MCF 10A (cell line): ENCODE data around the gene TMC8. TPM values are rescaled to one million over a fixed set of nuclear protein-coding genes. Genes with fewer than 3 reads are reported as not detected.

Experiments used
- BruUV-seq: library from RNA; stranded (reverse); fragments of 400-500 nt; replicated peaks from 2 replicates; lab custom pipeline; 2021; lab: Mats Ljungman, UMichigan
- CTCF ChIA-PET: fragments of 300-600 bp; sonication (Branson Sonifier 250); formaldehyde crosslinking; extraction: SDS; loops from one replicate; lab custom pipeline; 2021; ENCODE audit warnings: antibody characterized with exemption, inconsistent platforms; lab: Yijun Ruan, JAX
- POLR2A ChIA-PET: fragments of 300-600, 350-650 bp; sonication (Branson Sonifier 250); formaldehyde crosslinking; extraction: SDS; loops from one replicate; lab custom pipeline; 2020; ENCODE audit warnings: antibody characterized with exemption, inconsistent platforms; lab: Yijun Ruan, JAX
- DNase-seq: peaks from one replicate; pipeline ENCODE4 v3.0.0-alpha.2; 2018; ENCODE audit not compliant: unreplicated experiment
- H3K27ac Mint-ChIP-seq: one replicate; pipeline ENCODE4 v1.8.0; 2022; ENCODE audit warnings: mild to moderate bottlenecking, low read depth, mixed read lengths; ENCODE audit not compliant: unreplicated experiment
- H3K27me3 Mint-ChIP-seq: one replicate; pipeline ENCODE4 v1.8.0; 2022; ENCODE audit warnings: mixed read lengths; ENCODE audit not compliant: insufficient read depth, unreplicated experiment
- H3K36me3 Mint-ChIP-seq: one replicate; pipeline ENCODE4 v1.8.0; 2022; ENCODE audit warnings: mild to moderate bottlenecking, moderate library complexity, mixed read lengths; ENCODE audit not compliant: insufficient read depth, unreplicated experiment
- H3K4me1 Mint-ChIP-seq: one replicate; pipeline ENCODE4 v1.8.0; 2022; ENCODE audit warnings: mixed read lengths; ENCODE audit not compliant: insufficient read depth, unreplicated experiment
- H3K4me3 Mint-ChIP-seq: one replicate; pipeline ENCODE4 v1.8.0; 2022; ENCODE audit warnings: mild to moderate bottlenecking, moderate library complexity, mixed read lengths; ENCODE audit not compliant: unreplicated experiment
- H3K9me3 Mint-ChIP-seq: one replicate; pipeline ENCODE4 v1.8.0; 2022; ENCODE audit warnings: mixed read lengths; ENCODE audit not compliant: unreplicated experiment
- intact Hi-C: fragments of 100-400 bp; cut with micrococcal nuclease; formaldehyde crosslinking; loops from 2 replicates; pipeline ENCODE4 v1.14.1; 2022
- total RNA-seq: library from RNA; stranded (reverse); gene quantifications from 2 replicates; pipeline ENCODE4 v1.2.3, GENCODE V29; 2022
- TF ChIP-seq, protein P1 (sequence below): fragments of 200-600 bp; IDR thresholded peaks from one replicate; pipeline ENCODE4 v1.8.0; 2022; ENCODE audit warnings: antibody characterized with exemption, mild to moderate bottlenecking; ENCODE audit not compliant: unreplicated experiment

TMC8 gene
- total RNA-seq, 1 experiment from 2014 or later, result not detected

DNA sequence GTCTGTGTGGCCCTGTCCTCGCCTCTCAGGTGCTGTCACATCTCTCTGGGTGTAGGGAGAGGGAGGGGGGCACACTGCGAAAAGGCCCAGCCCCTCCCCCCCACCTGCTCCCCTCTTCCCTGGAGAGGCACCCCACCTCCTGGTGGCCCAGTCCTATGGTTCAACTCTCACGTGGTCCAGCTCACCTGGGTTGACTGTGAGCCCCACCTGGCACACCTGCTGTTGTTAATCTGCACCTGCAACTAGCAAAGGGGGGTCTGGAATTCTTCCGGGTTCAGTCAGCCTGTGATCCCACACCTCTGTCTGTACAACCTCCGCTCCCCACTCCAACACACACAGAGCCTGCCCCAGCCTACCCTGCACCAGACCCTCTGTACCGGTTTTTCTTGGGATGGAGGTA is 35.8 kb downstream of the TMC8 start:
- Mint-ChIP-seq H3K9me3 (no peaks in the 10 kb centered on the region), H3K4me3 (no peak overlapping the region), H3K27ac (no peak overlapping the region), H3K36me3 (no peaks in the 10 kb centered on the region), H3K27me3 (no peaks in the 10 kb centered on the region), H3K4me1 (no peaks in the 10 kb centered on the region)
- intact Hi-C loops, result no loop called here
- no TSS peak for BruUV-seq
- ChIA-PET CTCF (interaction anchor here (1.5 kb wide), 1 partner anchor 10 kb away, joined by 6 read pairs; no protein-coding TSS in a partner anchor), POLR2A (no interaction called here)
- TF ChIP-seq, protein P1, sequence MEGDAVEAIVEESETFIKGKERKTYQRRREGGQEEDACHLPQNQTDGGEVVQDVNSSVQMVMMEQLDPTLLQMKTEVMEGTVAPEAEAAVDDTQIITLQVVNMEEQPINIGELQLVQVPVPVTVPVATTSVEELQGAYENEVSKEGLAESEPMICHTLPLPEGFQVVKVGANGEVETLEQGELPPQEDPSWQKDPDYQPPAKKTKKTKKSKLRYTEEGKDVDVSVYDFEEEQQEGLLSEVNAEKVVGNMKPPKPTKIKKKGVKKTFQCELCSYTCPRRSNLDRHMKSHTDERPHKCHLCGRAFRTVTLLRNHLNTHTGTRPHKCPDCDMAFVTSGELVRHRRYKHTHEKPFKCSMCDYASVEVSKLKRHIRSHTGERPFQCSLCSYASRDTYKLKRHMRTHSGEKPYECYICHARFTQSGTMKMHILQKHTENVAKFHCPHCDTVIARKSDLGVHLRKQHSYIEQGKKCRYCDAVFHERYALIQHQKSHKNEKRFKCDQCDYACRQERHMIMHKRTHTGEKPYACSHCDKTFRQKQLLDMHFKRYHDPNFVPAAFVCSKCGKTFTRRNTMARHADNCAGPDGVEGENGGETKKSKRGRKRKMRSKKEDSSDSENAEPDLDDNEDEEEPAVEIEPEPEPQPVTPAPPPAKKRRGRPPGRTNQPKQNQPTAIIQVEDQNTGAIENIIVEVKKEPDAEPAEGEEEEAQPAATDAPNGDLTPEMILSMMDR, result no peak
- no peak for DNase-seq

GRCh38 chr17:78168242-78168902 is 37.8 kb downstream of the TMC8 start, which contains the start of gene SYNGR2:
Gene SYNGR2, plus strand, starts transcription at chr17:78168581. Its CDS starts 36 bp downstream, at chr17:78168617.
- DNase-seq, result peak; percentile 72
- TF ChIP-seq, protein P1, result no peak
- Mint-ChIP-seq H3K4me3 (peak within 1 kb of the TSS; percentile 65), H3K27ac (peak within 1 kb of the TSS; percentile 39), H3K4me1 (no peaks in the 10 kb centered on the region), H3K9me3 (no peaks in the 10 kb centered on the region), H3K27me3 (no peaks in the 10 kb centered on the region), H3K36me3 (peaks cover 11% of the 10 kb centered on the region)
- POLR2A ChIA-PET, result interaction anchor here (1.2 to 1.6 kb wide), 2 partner anchors 24 to 27 kb away, joined by 3 to 12 read pairs; no protein-coding TSS in a partner anchor
- CTCF ChIA-PET, result interaction anchor here (1.4 kb wide), 1 partner anchor 55 kb away, joined by 4 read pairs; no protein-coding TSS in a partner anchor
- no TSS peak for BruUV-seq
- intact Hi-C loops, result no loop called here

GRCh38 chr17:78168903-78169793 is 38.6 kb downstream of the TMC8 start:
- Mint-ChIP-seq H3K4me1 (peaks cover 6% of the 10 kb centered on the region), H3K4me3 (peak overlapping the region; percentile 65), H3K9me3 (no peaks in the 10 kb centered on the region), H3K27ac (peak overlapping the region; percentile 23), H3K36me3 (peaks cover 12% of the 10 kb centered on the region), H3K27me3 (no peaks in the 10 kb centered on the region)
- DNase-seq, result peak; percentile 78
- TF ChIP-seq, protein P1, result no peak
- intact Hi-C loops, result no loop called here
- ChIA-PET POLR2A (interaction anchor here (0.6 to 1.6 kb wide), 7 partner anchors 18 to 45 kb away, joined by 3 to 12 read pairs (median 4); partner anchors contain the start of genes AFMID, BIRC5, TK1 and TMC6), CTCF (interaction anchor here (0.9 to 1.4 kb wide), 3 partner anchors 27 to 82 kb away, joined by 3 to 4 read pairs (median 3); no protein-coding TSS in a partner anchor)
- no TSS peak for BruUV-seq
